HEK293 (cell line): ENCODE results near the gene INPP4B.

ENCODE experiments used
- CTCF ChIA-PET: fragments of 350-600 bp; formaldehyde crosslinking; extraction: SDS; loops from one replicate; lab custom pipeline; 2021; ENCODE audit warnings: antibody characterized with exemption; lab: Yijun Ruan, JAX
- POLR2A ChIA-PET: fragments of 300-600 bp; formaldehyde crosslinking; extraction: SDS; loops from one replicate; lab custom pipeline; 2020; ENCODE audit warnings: antibody characterized with exemption, inconsistent platforms; lab: Yijun Ruan, JAX
- H3K27ac ChIP-seq: fragments of 200-500 bp; sonication (Bioruptor generic); 2 replicates; pipeline ENCODE4 v1.5.1; 2014; ENCODE audit warnings: low read depth, low read length, control low read depth, inconsistent platforms; ENCODE audit errors: extremely low read depth
- H3K36me3 ChIP-seq, 2 experiments: fragments of 200-500 bp in 1 of 2; sonication (Bioruptor generic) in 1 of 2; 1 replicate in 1 of 2; 2 replicates in 1 of 2; pipeline ENCODE4 v1.5.1; 2014 to 2017; ENCODE audit warnings: inconsistent platforms in 2 of 2, low read length in 2 of 2; ENCODE audit not compliant: control insufficient read depth in 2 of 2, insufficient read depth in 1 of 2
- H3K4me1 ChIP-seq: fragments of 200-500 bp; sonication (Bioruptor generic); 2 replicates; pipeline ENCODE4 v1.5.1; 2014; ENCODE audit warnings: mild to moderate bottlenecking, low read length, inconsistent platforms; ENCODE audit not compliant: control insufficient read depth, insufficient read depth
- H3K4me3 ChIP-seq: 2 replicates; pipeline ENCODE4 v1.5.1; 2011; ENCODE audit warnings: low read depth, mild to moderate bottlenecking, control low read depth, low read length, moderate library complexity
- H3K9me3 ChIP-seq: fragments of 200-500 bp; sonication (Bioruptor generic); 2 replicates; pipeline ENCODE4 v1.5.1; 2014; ENCODE audit warnings: low read depth, low read length, inconsistent platforms; ENCODE audit not compliant: control insufficient read depth, insufficient read depth
- GLIS2 ChIP-seq: fragments of 450-650 bp; formaldehyde crosslinking; IDR thresholded peaks from 2 replicates; pipeline ENCODE4 v1.5.1; 2016; ENCODE audit warnings: missing biosample characterization, missing genetic modification characterization
- OVOL3 ChIP-seq: fragments of 450-650 bp; formaldehyde crosslinking; IDR thresholded peaks from 2 replicates; pipeline ENCODE4 v1.5.1; 2016; ENCODE audit warnings: missing biosample characterization, missing genetic modification characterization
- ZNF202 ChIP-seq: fragments of 450-650 bp; formaldehyde crosslinking; IDR thresholded peaks from 2 replicates; pipeline ENCODE4 v1.5.1; 2016; ENCODE audit warnings: missing biosample characterization, missing genetic modification characterization, borderline replicate concordance
- ZNF214 ChIP-seq: fragments of 450-650 bp; formaldehyde crosslinking; IDR thresholded peaks from 2 replicates; pipeline ENCODE4 v1.5.1; 2017; ENCODE audit warnings: missing biosample characterization, mild to moderate bottlenecking, missing genetic modification characterization, borderline replicate concordance
- ZNF266 ChIP-seq: fragments of 450-650 bp; formaldehyde crosslinking; IDR thresholded peaks from 2 replicates; pipeline ENCODE4 v1.5.1; 2016; ENCODE audit warnings: missing biosample characterization, missing genetic modification characterization, low read depth
- ZNF311 ChIP-seq: fragments of 450-650 bp; formaldehyde crosslinking; IDR thresholded peaks from 2 replicates; pipeline ENCODE4 v1.5.1; 2017; ENCODE audit warnings: missing biosample characterization, missing genetic modification characterization, borderline replicate concordance
- ZNF354C ChIP-seq: fragments of 450-650 bp; formaldehyde crosslinking; IDR thresholded peaks from 2 replicates; pipeline ENCODE4 v1.5.1; 2016; ENCODE audit warnings: missing biosample characterization, missing genetic modification characterization, low read depth, borderline replicate concordance
- ZNF391 ChIP-seq: fragments of 450-650 bp; formaldehyde crosslinking; IDR thresholded peaks from 2 replicates; pipeline ENCODE4 v1.5.1; 2016; ENCODE audit warnings: low read depth, missing biosample characterization, missing genetic modification characterization, borderline replicate concordance
- ZNF423 ChIP-seq: fragments of 450-650 bp; formaldehyde crosslinking; IDR thresholded peaks from 2 replicates; pipeline ENCODE4 v1.5.1; 2016; ENCODE audit warnings: missing biosample characterization, missing genetic modification characterization
- ZNF549 ChIP-seq: fragments of 450-650 bp; IDR thresholded peaks from 2 replicates; pipeline ENCODE4 v1.5.1; 2018; ENCODE audit warnings: missing biosample characterization, missing genetic modification characterization, mild to moderate bottlenecking, inconsistent platforms, moderate library complexity
- ZNF701 ChIP-seq: fragments of 450-650 bp; formaldehyde crosslinking; IDR thresholded peaks from 2 replicates; pipeline ENCODE4 v1.5.1; 2016; ENCODE audit warnings: missing biosample characterization, missing genetic modification characterization
- TF ChIP-seq, protein P1 (sequence below): fragments of 450-650 bp; formaldehyde crosslinking; IDR thresholded peaks from 2 replicates; pipeline ENCODE4 v1.5.1; 2017; ENCODE audit warnings: missing biosample characterization, missing genetic modification characterization
- TF ChIP-seq, protein P2 (sequence below): fragments of 450-650 bp; formaldehyde crosslinking; IDR thresholded peaks from 2 replicates; pipeline ENCODE4 v1.5.1; 2016; ENCODE audit warnings: missing biosample characterization, missing genetic modification characterization, borderline replicate concordance
- TF ChIP-seq, protein P3 (sequence below): fragments of 450-650 bp; formaldehyde crosslinking; IDR thresholded peaks from 2 replicates; pipeline ENCODE4 v1.5.1; 2016; ENCODE audit warnings: missing biosample characterization, missing genetic modification characterization
- TF ChIP-seq, protein P4 (sequence below): fragments of 450-650 bp; formaldehyde crosslinking; IDR thresholded peaks from 2 replicates; pipeline ENCODE4 v1.5.1; 2016; ENCODE audit warnings: missing biosample characterization, missing genetic modification characterization

INPP4B gene

DNA sequence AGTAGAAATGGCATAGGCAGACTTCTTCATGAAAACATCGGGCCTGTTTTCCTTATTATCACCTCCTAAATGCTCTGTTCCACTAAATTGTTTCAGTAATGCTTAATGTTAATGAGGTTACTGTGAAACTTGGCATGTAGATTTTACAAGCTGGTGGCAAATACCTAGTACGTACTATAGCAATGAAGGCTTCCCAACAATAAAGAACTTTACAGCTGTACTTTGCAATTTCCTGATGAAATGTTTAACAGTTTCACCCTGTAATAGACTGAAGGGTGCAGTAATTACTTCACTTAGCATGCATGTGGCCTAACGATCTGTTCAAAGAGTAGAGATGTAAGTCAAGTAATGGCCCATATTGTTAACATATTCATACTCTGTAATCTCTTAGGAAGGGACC lies 685.0 kb downstream of the INPP4B start:
- ChIA-PET POLR2A (no interaction called here), CTCF (no interaction called here)

DNA sequence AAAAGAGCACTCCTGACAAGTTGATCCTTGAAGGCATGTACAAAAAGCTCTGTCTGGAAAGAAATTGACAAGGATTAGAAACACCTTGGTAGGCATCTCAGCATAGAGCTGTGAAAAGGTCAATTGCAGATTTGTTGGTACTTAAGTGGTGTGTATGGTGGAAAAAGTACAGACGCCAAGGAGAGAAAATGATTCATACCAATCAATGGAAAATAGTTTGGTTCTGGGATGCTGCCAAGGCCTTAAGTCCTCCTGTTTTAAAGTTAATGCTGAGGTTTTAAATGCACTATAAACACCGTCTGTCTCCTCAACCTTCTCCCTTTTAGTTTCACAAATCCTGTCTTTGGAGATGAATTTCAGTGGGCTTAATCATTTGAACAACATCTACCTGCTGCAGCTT lies 685.6 kb downstream of the INPP4B start:
- H3K27ac ChIP-seq, result no peak overlapping the region
- POLR2A ChIA-PET, result no interaction called here
- H3K36me3 ChIP-seq, result no peaks in the 10 kb centered on the region
- no peaks in the 10 kb centered on the region for H3K9me3 ChIP-seq
- no peak overlapping the region for H3K4me3 ChIP-seq
- TF ChIP-seq ZNF202 (tag by site-specific recombination) (no peak), ZNF266 (no peak), ZNF423 (tag by site-specific recombination) (no peak), ZNF549 (tag by site-specific recombination) (no peak), GLIS2 (no peak), ZNF214 (tag by site-specific recombination) (no peak)
- TF ChIP-seq, protein P1, sequence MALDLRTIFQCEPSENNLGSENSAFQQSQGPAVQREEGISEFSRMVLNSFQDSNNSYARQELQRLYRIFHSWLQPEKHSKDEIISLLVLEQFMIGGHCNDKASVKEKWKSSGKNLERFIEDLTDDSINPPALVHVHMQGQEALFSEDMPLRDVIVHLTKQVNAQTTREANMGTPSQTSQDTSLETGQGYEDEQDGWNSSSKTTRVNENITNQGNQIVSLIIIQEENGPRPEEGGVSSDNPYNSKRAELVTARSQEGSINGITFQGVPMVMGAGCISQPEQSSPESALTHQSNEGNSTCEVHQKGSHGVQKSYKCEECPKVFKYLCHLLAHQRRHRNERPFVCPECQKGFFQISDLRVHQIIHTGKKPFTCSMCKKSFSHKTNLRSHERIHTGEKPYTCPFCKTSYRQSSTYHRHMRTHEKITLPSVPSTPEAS (tag by site-specific recombination), result no peak
- CTCF ChIA-PET, result interaction anchor here (0.6 kb wide), 1 partner anchor 408 kb away, joined by 3 read pairs; no protein-coding TSS in a partner anchor
- no peaks in the 10 kb centered on the region for H3K4me1 ChIP-seq

More for the DNA sequence above, 685.0 kb downstream of the INPP4B start:
- Histone ChIP-seq H3K9me3 (no peaks in the 10 kb centered on the region), H3K4me3 (no peak overlapping the region), H3K36me3 (no peaks in the 10 kb centered on the region), H3K4me1 (no peaks in the 10 kb centered on the region), H3K27ac (no peak overlapping the region)
- TF ChIP-seq, protein P2, sequence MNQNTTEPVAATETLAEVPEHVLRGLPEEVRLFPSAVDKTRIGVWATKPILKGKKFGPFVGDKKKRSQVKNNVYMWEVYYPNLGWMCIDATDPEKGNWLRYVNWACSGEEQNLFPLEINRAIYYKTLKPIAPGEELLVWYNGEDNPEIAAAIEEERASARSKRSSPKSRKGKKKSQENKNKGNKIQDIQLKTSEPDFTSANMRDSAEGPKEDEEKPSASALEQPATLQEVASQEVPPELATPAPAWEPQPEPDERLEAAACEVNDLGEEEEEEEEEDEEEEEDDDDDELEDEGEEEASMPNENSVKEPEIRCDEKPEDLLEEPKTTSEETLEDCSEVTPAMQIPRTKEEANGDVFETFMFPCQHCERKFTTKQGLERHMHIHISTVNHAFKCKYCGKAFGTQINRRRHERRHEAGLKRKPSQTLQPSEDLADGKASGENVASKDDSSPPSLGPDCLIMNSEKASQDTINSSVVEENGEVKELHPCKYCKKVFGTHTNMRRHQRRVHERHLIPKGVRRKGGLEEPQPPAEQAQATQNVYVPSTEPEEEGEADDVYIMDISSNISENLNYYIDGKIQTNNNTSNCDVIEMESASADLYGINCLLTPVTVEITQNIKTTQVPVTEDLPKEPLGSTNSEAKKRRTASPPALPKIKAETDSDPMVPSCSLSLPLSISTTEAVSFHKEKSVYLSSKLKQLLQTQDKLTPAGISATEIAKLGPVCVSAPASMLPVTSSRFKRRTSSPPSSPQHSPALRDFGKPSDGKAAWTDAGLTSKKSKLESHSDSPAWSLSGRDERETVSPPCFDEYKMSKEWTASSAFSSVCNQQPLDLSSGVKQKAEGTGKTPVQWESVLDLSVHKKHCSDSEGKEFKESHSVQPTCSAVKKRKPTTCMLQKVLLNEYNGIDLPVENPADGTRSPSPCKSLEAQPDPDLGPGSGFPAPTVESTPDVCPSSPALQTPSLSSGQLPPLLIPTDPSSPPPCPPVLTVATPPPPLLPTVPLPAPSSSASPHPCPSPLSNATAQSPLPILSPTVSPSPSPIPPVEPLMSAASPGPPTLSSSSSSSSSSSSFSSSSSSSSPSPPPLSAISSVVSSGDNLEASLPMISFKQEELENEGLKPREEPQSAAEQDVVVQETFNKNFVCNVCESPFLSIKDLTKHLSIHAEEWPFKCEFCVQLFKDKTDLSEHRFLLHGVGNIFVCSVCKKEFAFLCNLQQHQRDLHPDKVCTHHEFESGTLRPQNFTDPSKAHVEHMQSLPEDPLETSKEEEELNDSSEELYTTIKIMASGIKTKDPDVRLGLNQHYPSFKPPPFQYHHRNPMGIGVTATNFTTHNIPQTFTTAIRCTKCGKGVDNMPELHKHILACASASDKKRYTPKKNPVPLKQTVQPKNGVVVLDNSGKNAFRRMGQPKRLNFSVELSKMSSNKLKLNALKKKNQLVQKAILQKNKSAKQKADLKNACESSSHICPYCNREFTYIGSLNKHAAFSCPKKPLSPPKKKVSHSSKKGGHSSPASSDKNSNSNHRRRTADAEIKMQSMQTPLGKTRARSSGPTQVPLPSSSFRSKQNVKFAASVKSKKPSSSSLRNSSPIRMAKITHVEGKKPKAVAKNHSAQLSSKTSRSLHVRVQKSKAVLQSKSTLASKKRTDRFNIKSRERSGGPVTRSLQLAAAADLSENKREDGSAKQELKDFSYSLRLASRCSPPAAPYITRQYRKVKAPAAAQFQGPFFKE (tag by site-specific recombination), result no peak
- no peak for TF ChIP-seq ZNF354C (tag by site-specific recombination)
- no peak for TF ChIP-seq OVOL3 (tag by site-specific recombination)
- TF ChIP-seq ZNF391 (tag by site-specific recombination), result no peak
- no peak for TF ChIP-seq ZNF701 (tag by site-specific recombination)
- TF ChIP-seq, protein P3, sequence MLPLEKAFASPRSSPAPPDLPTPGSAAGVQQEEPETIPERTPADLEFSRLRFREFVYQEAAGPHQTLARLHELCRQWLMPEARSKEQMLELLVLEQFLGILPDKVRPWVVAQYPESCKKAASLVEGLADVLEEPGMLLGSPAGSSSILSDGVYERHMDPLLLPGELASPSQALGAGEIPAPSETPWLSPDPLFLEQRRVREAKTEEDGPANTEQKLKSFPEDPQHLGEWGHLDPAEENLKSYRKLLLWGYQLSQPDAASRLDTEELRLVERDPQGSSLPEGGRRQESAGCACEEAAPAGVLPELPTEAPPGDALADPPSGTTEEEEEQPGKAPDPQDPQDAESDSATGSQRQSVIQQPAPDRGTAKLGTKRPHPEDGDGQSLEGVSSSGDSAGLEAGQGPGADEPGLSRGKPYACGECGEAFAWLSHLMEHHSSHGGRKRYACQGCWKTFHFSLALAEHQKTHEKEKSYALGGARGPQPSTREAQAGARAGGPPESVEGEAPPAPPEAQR (tag by site-specific recombination), result no peak
- TF ChIP-seq ZNF311 (tag by site-specific recombination), result no peak
- TF ChIP-seq, protein P4, sequence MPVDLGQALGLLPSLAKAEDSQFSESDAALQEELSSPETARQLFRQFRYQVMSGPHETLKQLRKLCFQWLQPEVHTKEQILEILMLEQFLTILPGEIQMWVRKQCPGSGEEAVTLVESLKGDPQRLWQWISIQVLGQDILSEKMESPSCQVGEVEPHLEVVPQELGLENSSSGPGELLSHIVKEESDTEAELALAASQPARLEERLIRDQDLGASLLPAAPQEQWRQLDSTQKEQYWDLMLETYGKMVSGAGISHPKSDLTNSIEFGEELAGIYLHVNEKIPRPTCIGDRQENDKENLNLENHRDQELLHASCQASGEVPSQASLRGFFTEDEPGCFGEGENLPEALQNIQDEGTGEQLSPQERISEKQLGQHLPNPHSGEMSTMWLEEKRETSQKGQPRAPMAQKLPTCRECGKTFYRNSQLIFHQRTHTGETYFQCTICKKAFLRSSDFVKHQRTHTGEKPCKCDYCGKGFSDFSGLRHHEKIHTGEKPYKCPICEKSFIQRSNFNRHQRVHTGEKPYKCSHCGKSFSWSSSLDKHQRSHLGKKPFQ (tag by site-specific recombination), result no peak
